Measurements from ENCODE around the gene MBIP.

Gene MBIP

DNA sequence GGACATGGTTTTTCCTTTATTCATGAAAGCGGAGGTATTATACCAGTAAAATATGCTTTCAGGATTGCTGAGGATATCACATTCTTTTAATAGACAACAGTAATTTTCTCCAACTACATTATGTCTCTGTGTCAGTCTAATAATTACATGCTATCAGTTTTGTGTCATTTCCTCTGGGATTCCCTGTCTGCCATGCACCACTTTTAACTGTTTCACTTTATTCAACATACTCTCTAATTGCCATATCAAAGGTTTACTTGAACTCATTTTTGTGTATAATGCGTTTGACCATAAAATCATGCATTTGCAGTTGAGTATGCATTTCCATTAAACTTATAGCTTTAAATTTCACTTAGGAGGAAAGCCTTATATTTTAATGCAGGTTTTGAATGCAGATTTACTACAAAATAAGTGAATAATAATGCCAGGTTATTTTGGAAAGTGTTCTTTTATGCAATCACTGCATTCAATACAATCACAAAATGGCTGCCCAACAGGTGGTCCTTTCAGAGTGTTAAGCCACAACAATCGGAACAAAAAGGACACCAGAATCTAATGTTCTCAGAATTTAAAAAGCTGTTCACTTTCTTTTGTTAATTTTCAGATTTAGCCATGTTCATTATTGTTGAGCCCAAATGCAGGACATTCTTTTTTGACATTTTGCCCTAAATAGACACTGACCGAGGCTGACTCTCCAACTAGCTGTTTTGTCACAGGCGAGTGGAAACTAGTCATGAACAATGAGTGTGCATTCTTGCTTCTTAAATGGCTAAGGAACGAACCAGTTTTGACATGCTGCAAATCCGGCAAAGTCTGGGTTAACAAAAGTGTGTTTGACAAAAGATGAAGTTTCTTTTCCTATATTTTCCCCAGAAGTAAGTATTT lies 40.9 kb downstream of the MBIP start:
- TF ChIP-seq ZNF544 (tag by site-specific recombination; IDR thresholded peaks at IDR 0.05) (no peak), ZNF791 (tag by site-specific recombination; IDR thresholded peaks at IDR 0.05) (no peak), ZNF23 (tag by site-specific recombination; IDR thresholded peaks at IDR 0.05; ENCODE audit: borderline replicate concordance) (no peak), GLIS2 (tag by site-specific recombination; IDR thresholded peaks at IDR 0.05) (no peak), SALL2 (tag by site-specific recombination; IDR thresholded peaks at IDR 0.05; ENCODE audit: borderline replicate concordance) (no peak), ZNF76 (tag by site-specific recombination; IDR thresholded peaks at IDR 0.05; ENCODE audit: borderline replicate concordance, low read depth) (no peak), ZSCAN5A (tag by site-specific recombination; IDR thresholded peaks at IDR 0.05) (no peak), HOXC10 (CRISPR knock-in tag; IDR thresholded peaks at IDR 0.05) (no peak), ZNF510 (tag by site-specific recombination; IDR thresholded peaks at IDR 0.05; ENCODE audit: insufficient replicate concordance) (no peak), ZNF248 (tag by site-specific recombination; IDR thresholded peaks at IDR 0.05) (no peak), BCL11B (tag by site-specific recombination; IDR thresholded peaks at IDR 0.05; ENCODE audit: low read depth) (no peak)
- TF ChIP-seq, protein P1, sequence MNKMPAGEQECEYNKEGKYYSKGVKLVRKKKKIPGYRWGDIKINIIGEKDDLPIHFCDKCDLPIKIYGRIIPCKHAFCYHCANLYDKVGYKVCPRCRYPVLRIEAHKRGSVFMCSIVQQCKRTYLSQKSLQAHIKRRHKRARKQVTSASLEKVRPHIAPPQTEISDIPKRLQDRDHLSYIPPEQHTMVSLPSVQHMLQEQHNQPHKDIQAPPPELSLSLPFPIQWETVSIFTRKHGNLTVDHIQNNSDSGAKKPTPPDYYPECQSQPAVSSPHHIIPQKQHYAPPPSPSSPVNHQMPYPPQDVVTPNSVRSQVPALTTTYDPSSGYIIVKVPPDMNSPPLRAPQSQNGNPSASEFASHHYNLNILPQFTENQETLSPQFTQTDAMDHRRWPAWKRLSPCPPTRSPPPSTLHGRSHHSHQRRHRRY (tag by site-specific recombination; IDR thresholded peaks at IDR 0.05), result no peak
- Histone ChIP-seq H3K4me3 (ENCODE audit: low read depth, low read length) (no peak overlapping the region), H3K36me3 (ENCODE audit: control insufficient read depth in 2 of 2, insufficient read depth in 1 of 2, low read length in 2 of 2) (no peaks in the 10 kb centered on the region), H3K4me1 (ENCODE audit: control insufficient read depth, insufficient read depth, low read length) (no peaks in the 10 kb centered on the region), H3K9me3 (ENCODE audit: control insufficient read depth, insufficient read depth, low read depth, low read length) (no peaks in the 10 kb centered on the region), H3K27ac (ENCODE audit: extremely low read depth, low read depth, low read length) (no peak overlapping the region)
- ChIA-PET POLR2A (no interaction called here), CTCF (interaction anchor here (0.7 to 1.3 kb wide), 2 partner anchors 62 to 274 kb away, joined by 3 read pairs; no protein-coding TSS in a partner anchor)

- POLR2A ChIA-PET, result no interaction called here
- TF ChIP-seq, protein P2, sequence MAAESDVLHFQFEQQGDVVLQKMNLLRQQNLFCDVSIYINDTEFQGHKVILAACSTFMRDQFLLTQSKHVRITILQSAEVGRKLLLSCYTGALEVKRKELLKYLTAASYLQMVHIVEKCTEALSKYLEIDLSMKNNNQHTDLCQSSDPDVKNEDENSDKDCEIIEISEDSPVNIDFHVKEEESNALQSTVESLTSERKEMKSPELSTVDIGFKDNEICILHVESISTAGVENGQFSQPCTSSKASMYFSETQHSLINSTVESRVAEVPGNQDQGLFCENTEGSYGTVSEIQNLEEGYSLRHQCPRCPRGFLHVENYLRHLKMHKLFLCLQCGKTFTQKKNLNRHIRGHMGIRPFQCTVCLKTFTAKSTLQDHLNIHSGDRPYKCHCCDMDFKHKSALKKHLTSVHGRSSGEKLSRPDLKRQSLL (tag by site-specific recombination; IDR thresholded peaks at IDR 0.05), result no peak
- TF ChIP-seq, protein P3, sequence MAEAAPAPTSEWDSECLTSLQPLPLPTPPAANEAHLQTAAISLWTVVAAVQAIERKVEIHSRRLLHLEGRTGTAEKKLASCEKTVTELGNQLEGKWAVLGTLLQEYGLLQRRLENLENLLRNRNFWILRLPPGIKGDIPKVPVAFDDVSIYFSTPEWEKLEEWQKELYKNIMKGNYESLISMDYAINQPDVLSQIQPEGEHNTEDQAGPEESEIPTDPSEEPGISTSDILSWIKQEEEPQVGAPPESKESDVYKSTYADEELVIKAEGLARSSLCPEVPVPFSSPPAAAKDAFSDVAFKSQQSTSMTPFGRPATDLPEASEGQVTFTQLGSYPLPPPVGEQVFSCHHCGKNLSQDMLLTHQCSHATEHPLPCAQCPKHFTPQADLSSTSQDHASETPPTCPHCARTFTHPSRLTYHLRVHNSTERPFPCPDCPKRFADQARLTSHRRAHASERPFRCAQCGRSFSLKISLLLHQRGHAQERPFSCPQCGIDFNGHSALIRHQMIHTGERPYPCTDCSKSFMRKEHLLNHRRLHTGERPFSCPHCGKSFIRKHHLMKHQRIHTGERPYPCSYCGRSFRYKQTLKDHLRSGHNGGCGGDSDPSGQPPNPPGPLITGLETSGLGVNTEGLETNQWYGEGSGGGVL (tag by site-specific recombination; IDR thresholded peaks at IDR 0.05), result no peak
- TF ChIP-seq ZNF391 (tag by site-specific recombination; IDR thresholded peaks at IDR 0.05; ENCODE audit: borderline replicate concordance, low read depth), result no peak
- TF ChIP-seq, protein P4, sequence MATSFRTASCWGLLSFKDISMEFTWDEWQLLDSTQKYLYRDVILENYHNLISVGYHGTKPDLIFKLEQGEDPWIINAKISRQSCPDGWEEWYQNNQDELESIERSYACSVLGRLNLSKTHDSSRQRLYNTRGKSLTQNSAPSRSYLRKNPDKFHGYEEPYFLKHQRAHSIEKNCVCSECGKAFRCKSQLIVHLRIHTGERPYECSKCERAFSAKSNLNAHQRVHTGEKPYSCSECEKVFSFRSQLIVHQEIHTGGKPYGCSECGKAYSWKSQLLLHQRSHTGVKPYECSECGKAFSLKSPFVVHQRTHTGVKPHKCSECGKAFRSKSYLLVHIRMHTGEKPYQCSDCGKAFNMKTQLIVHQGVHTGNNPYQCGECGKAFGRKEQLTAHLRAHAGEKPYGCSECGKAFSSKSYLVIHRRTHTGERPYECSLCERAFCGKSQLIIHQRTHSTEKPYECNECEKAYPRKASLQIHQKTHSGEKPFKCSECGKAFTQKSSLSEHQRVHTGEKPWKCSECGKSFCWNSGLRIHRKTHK (tag by site-specific recombination; IDR thresholded peaks at IDR 0.05), result no peak
- no peak for TF ChIP-seq ZNF23 (tag by site-specific recombination; IDR thresholded peaks at IDR 0.05; ENCODE audit: borderline replicate concordance)
- no peak for TF ChIP-seq ZFP37 (tag by site-specific recombination; IDR thresholded peaks at IDR 0.05)
- no peak for TF ChIP-seq ZNF24 (tag by site-specific recombination; IDR thresholded peaks at IDR 0.05)
- TF ChIP-seq BCL11B (tag by site-specific recombination; IDR thresholded peaks at IDR 0.05; ENCODE audit: low read depth), result no peak
- no peak for TF ChIP-seq ZNF843 (tag by site-specific recombination; IDR thresholded peaks at IDR 0.05)
- TF ChIP-seq ZNF18 (tag by site-specific recombination; IDR thresholded peaks at IDR 0.05), result no peak
- Histone ChIP-seq H3K36me3 (ENCODE audit: control insufficient read depth in 2 of 2, insufficient read depth in 1 of 2, low read length in 2 of 2) (no peaks in the 10 kb centered on the region), H3K4me3 (ENCODE audit: low read depth, low read length) (no peak overlapping the region), H3K4me1 (ENCODE audit: control insufficient read depth, insufficient read depth, low read length) (no peaks in the 10 kb centered on the region), H3K27ac (ENCODE audit: extremely low read depth, low read depth, low read length) (no peak overlapping the region), H3K9me3 (ENCODE audit: control insufficient read depth, insufficient read depth, low read depth, low read length) (no peaks in the 10 kb centered on the region)
- CTCF ChIA-PET, result interaction anchor here (1.0 to 1.9 kb wide), 2 partner anchors 10 to 171 kb away, joined by 3 to 5 read pairs; no protein-coding TSS in a partner anchor
These were observed 44.7 kb downstream of the MBIP start for GRCh38 chr14:36275741-36276140.
